Measurements from ENCODE around the gene MARCHF5. TPM values are rescaled to one million over a fixed set of nuclear protein-coding genes. Genes with fewer than 3 reads are reported as not detected.
"Not testable (repeated sequence)": the region's sequence is repeated elsewhere in the genome, so short reads cannot be mapped to it uniquely, and the experiment has no call there.

MARCHF5 gene
- total RNA-seq, 1 donor from 2014 or later: 52.1 TPM

GRCh38 chr10:92385831-92386230 lies 94.9 kb downstream of the MARCHF5 start:
- H3K9me3 ChIP-seq (ENCODE audit: insufficient read depth, low read depth, low read length): no peaks in the 10 kb centered on the region
- TF ChIP-seq, protein P1, sequence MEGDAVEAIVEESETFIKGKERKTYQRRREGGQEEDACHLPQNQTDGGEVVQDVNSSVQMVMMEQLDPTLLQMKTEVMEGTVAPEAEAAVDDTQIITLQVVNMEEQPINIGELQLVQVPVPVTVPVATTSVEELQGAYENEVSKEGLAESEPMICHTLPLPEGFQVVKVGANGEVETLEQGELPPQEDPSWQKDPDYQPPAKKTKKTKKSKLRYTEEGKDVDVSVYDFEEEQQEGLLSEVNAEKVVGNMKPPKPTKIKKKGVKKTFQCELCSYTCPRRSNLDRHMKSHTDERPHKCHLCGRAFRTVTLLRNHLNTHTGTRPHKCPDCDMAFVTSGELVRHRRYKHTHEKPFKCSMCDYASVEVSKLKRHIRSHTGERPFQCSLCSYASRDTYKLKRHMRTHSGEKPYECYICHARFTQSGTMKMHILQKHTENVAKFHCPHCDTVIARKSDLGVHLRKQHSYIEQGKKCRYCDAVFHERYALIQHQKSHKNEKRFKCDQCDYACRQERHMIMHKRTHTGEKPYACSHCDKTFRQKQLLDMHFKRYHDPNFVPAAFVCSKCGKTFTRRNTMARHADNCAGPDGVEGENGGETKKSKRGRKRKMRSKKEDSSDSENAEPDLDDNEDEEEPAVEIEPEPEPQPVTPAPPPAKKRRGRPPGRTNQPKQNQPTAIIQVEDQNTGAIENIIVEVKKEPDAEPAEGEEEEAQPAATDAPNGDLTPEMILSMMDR (IDR thresholded peaks at IDR 0.05; ENCODE audit: insufficient read depth, low read depth, low read length): no peak
- H3K79me2 ChIP-seq (ENCODE audit: insufficient read depth, low read length): no peaks in the 10 kb centered on the region
- Mint-ChIP-seq H3K27me3 (ENCODE audit: low read depth, unreplicated experiment) (peaks cover 13% of the 10 kb centered on the region), H3K4me1 (ENCODE audit: low read depth, unreplicated experiment) (no peaks in the 10 kb centered on the region), H3K4me3 (ENCODE audit: unreplicated experiment) (no peak overlapping the region), H3K36me3 (ENCODE audit: low read depth, unreplicated experiment) (no peaks in the 10 kb centered on the region), H3K27ac (ENCODE audit: unreplicated experiment) (no peak overlapping the region), H3K9me3 (ENCODE audit: unreplicated experiment) (no peaks in the 10 kb centered on the region)
- DNase-seq (ENCODE audit: low read depth) (no peak), FAIRE-seq (no peak)
- H3K4me1 ChIP-seq (ENCODE audit: insufficient read depth, low read length): no peaks in the 10 kb centered on the region
- no peak overlapping the region for H3K4me3 ChIP-seq (ENCODE audit: insufficient read depth, low read depth, low read length)
- H3K27me3 ChIP-seq (ENCODE audit: insufficient read depth, low read length): no peaks in the 10 kb centered on the region
- H3K4me2 ChIP-seq (ENCODE audit: low read length): no peak overlapping the region
- H3K27ac ChIP-seq (ENCODE audit: low read depth, low read length): no peak overlapping the region
- H2AFZ ChIP-seq (ENCODE audit: low read depth, low read length): no peak overlapping the region
- no peak overlapping the region for H3K9ac ChIP-seq (ENCODE audit: low read length)
- H3K36me3 ChIP-seq (ENCODE audit: insufficient read depth, low read length): no peaks in the 10 kb centered on the region
- H4K20me1 ChIP-seq (ENCODE audit: insufficient read depth, low read length): no peaks in the 10 kb centered on the region

DNA sequence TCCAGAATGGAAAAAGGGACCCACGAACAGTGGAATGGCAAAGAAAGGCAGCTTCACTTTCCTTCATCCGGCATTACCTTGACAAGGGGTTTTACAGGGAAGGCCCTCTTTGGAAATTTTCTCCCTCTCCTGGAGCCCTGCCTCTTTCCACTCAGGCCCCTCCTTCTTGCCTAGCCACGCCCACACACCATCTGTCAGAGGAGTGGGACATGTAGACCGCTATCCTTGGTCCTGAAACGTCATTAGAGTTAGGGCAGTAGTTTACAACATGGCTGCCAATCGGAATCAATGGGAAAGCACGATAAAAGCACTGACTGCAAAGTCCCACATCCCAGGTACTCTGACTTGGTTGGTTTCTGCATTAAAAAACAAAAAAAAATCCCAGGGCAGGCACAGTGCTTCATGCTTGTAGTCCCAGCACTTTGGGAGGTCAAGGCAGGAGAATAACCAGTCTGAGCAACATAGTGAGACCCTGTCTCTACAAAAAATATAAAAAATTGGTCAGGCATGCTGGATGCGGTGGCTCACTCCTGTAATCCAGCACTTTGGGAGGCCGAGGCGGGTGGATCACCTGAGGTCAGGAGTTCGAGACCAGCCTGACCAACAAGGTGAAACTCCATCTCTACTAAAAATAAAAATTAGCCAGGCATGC lies 96.4 kb downstream of the MARCHF5 start:
- peak; percentile 58 for DNase-seq (ENCODE audit: low read depth)
- Histone ChIP-seq H2AFZ (ENCODE audit: low read depth, low read length) (no peak overlapping the region), H4K20me1 (ENCODE audit: insufficient read depth, low read length) (no peaks in the 10 kb centered on the region), H3K27ac (ENCODE audit: low read depth, low read length) (no peak overlapping the region), H3K9ac (ENCODE audit: low read length) (no peak overlapping the region), H3K9me3 (ENCODE audit: insufficient read depth, low read depth, low read length) (no peaks in the 10 kb centered on the region), H3K27me3 (ENCODE audit: insufficient read depth, low read length) (no peaks in the 10 kb centered on the region), H3K4me1 (ENCODE audit: insufficient read depth, low read length) (no peaks in the 10 kb centered on the region), H3K4me3 (ENCODE audit: insufficient read depth, low read depth, low read length) (no peak overlapping the region), H3K36me3 (ENCODE audit: insufficient read depth, low read length) (no peaks in the 10 kb centered on the region), H3K79me2 (ENCODE audit: insufficient read depth, low read length) (no peaks in the 10 kb centered on the region), H3K4me2 (ENCODE audit: low read length) (no peak overlapping the region)
- no peaks in the 10 kb centered on the region for H3K4me1 Mint-ChIP-seq (ENCODE audit: low read depth, unreplicated experiment)
- TF ChIP-seq, protein P1 (IDR thresholded peaks at IDR 0.05; ENCODE audit: insufficient read depth, low read depth, low read length): no peak
- TF ChIP-seq EZH2 (IDR thresholded peaks at IDR 0.05; ENCODE audit: insufficient read depth, low read length): no peak
- H3K27me3 Mint-ChIP-seq (ENCODE audit: low read depth, unreplicated experiment): peaks cover 15% of the 10 kb centered on the region
- H3K36me3 Mint-ChIP-seq (ENCODE audit: low read depth, unreplicated experiment): no peaks in the 10 kb centered on the region
- no peaks in the 10 kb centered on the region for H3K9me3 Mint-ChIP-seq (ENCODE audit: unreplicated experiment)
- no peak for FAIRE-seq
- no peak overlapping the region for H3K4me3 Mint-ChIP-seq (ENCODE audit: unreplicated experiment)
- H3K27ac Mint-ChIP-seq (ENCODE audit: unreplicated experiment): no peak overlapping the region

DNA sequence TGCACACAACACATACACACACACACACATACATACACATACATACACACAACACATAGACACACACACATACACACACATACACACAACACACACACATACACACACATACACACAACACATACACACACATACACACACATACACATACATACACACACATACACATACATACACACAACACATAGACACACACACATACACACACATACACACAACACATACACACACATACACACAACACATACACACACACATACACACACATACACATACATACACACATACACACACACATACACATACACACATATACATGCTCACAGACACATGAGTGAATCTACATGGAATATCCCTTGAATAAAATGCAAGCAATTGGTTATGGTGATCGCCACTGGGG lies 102.2 kb downstream of the MARCHF5 start:
- H3K79me2 ChIP-seq (ENCODE audit: insufficient read depth, low read length); H3K36me3 Mint-ChIP-seq (ENCODE audit: low read depth, unreplicated experiment); H2AFZ ChIP-seq (ENCODE audit: low read depth, low read length); H3K4me3 ChIP-seq (ENCODE audit: insufficient read depth, low read depth, low read length); H3K27ac ChIP-seq (ENCODE audit: low read depth, low read length); H4K20me1 ChIP-seq (ENCODE audit: insufficient read depth, low read length); H3K9me3 ChIP-seq (ENCODE audit: insufficient read depth, low read depth, low read length); H3K36me3 ChIP-seq (ENCODE audit: insufficient read depth, low read length); H3K4me1 Mint-ChIP-seq (ENCODE audit: low read depth, unreplicated experiment); H3K27ac Mint-ChIP-seq (ENCODE audit: unreplicated experiment); H3K27me3 ChIP-seq (ENCODE audit: insufficient read depth, low read length); H3K4me2 ChIP-seq (ENCODE audit: low read length); DNase-seq (ENCODE audit: low read depth); H3K9ac ChIP-seq (ENCODE audit: low read length); H3K9me3 Mint-ChIP-seq (ENCODE audit: unreplicated experiment); H3K4me1 ChIP-seq (ENCODE audit: insufficient read depth, low read length); H3K4me3 Mint-ChIP-seq (ENCODE audit: unreplicated experiment): not testable (repeated sequence)
- peaks cover 13% of the 10 kb centered on the region for H3K27me3 Mint-ChIP-seq (ENCODE audit: low read depth, unreplicated experiment)
- FAIRE-seq: peak; percentile 68

Measured in astrocyte (in vitro differentiated cells and primary cell).